Brain microvascular endothelial cell (primary cell): Measurements from ENCODE around the gene DNAL4.

Experiments used
- DNase-seq: peaks from one replicate; pipeline ENCODE4 v3.0.0-alpha.2; 2020
- H3K27ac ChIP-seq: fragments of 250-450 bp; sonication (Bioruptor Pico); 2 replicates; pipeline ENCODE4 v1.5.1; 2020; ENCODE audit warnings: mild to moderate bottlenecking, moderate library complexity
- H3K27me3 ChIP-seq: fragments of 250-450 bp; sonication (Bioruptor Pico); replicated peaks from 2 replicates; pipeline ENCODE4 v1.5.1; 2020; ENCODE audit warnings: mild to moderate bottlenecking
- H3K36me3 ChIP-seq: fragments of 250-450 bp; sonication (Bioruptor Pico); replicated peaks from 2 replicates; pipeline ENCODE4 v1.5.1; 2020; ENCODE audit warnings: mild to moderate bottlenecking
- H3K4me3 ChIP-seq: 2 replicates; pipeline ENCODE4 v1.5.1; 2011; ENCODE audit warnings: low read depth, mild to moderate bottlenecking, control low read depth, low read length, moderate library complexity
- in situ Hi-C: cut with HindIII; loops from 2 replicates; pipeline ENCODE4 v1.10.0; 2017; ENCODE audit warnings: low sequenced_read_pairs, low pct_ligation_motif_present
- TF ChIP-seq, protein P1 (sequence below): IDR thresholded peaks from 2 replicates; pipeline ENCODE4 v1.5.1; 2011; ENCODE audit warnings: low read depth, mild to moderate bottlenecking, moderate library complexity, low read length, control low read depth, inconsistent platforms; ENCODE audit errors: missing control alignments

DNAL4 gene

DNA sequence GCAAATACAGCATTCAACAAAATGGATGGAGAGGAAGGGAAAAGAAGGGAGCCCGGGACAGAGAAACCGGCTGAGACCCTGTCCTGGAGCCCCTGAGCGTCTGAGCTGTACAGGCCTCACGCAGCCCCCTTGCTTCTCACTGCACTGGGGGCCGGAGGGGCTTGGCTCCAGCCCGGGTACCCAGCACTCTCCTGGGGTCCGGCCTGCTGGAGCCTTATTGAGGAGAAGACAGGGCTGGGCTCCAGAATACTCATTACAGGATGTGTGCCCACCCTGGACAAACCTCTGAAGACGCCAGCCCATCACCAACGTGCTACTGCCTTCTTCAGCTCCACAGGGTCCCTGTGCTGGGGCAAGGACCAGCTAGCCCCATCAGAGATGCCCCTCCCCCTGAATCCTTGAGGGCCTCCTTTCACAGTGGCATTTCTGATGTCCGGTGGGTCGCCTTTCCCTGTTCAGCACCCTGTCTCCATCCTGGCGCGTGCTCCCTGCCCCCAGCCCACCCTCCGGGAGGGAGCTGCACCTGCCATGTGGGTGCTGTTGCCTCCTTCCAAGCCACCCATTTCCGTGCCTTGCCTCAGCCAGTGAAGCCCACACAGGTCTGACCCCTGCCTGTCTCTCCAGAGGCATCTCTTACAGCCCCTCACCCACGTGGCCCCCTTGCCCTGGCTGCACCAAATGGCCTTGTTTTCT, 23.5 kb downstream of the DNAL4 start:
- Histone ChIP-seq H3K36me3 (no peaks in the 10 kb centered on the region), H3K27me3 (no peaks in the 10 kb centered on the region), H3K4me3 (no peak overlapping the region), H3K27ac (no peak overlapping the region)
- TF ChIP-seq, protein P1, sequence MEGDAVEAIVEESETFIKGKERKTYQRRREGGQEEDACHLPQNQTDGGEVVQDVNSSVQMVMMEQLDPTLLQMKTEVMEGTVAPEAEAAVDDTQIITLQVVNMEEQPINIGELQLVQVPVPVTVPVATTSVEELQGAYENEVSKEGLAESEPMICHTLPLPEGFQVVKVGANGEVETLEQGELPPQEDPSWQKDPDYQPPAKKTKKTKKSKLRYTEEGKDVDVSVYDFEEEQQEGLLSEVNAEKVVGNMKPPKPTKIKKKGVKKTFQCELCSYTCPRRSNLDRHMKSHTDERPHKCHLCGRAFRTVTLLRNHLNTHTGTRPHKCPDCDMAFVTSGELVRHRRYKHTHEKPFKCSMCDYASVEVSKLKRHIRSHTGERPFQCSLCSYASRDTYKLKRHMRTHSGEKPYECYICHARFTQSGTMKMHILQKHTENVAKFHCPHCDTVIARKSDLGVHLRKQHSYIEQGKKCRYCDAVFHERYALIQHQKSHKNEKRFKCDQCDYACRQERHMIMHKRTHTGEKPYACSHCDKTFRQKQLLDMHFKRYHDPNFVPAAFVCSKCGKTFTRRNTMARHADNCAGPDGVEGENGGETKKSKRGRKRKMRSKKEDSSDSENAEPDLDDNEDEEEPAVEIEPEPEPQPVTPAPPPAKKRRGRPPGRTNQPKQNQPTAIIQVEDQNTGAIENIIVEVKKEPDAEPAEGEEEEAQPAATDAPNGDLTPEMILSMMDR, result no peak
- no peak for DNase-seq
- in situ Hi-C loops, result no loop called here

DNA sequence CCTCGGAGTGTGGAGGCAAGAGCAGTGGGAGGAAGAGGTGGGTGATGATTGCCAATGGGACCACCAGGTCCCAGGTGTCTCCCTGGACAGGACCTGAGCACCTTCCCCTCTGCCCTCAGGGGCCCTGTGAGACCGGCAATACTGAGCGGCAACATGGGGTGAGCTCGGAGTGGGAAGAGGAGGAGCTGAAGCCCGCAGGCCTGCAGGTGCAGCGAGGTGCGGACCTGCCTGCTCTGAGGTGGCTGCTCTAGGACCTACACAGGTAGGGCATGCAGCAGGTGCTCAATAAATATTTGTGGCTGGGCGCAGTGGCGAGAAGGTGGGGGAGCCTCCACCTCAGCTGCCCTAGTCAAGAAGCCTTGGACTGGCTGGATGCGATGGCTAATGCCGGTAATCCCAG, 25.9 kb downstream of the DNAL4 start:
- Histone ChIP-seq H3K36me3 (no peaks in the 10 kb centered on the region), H3K27ac (no peak overlapping the region), H3K27me3 (no peaks in the 10 kb centered on the region), H3K4me3 (no peak overlapping the region)
- DNase-seq, result no peak
- in situ Hi-C loops, result no loop called here
- TF ChIP-seq, protein P1, result no peak

DNA sequence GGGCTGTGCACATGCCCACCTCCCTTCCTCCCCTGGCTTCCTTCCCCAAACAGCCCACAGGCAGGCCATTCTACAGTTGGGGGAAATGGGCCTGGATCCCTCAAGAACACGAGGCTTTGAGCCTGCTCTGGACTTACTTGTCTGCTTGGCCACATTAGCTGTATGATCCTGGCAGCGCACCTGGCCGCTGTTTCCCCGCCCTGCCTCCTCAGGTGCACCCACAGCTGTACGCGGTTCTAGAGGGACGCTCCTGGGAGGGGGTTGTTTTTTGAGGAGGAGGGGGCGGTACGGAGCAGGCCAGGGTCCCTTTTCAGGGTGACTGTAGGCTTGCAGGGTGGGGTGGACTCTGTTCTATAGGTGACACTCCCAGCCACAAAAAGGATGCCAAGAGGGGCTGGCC, 26.6 kb downstream of the DNAL4 start:
- Histone ChIP-seq H3K27ac (no peak overlapping the region), H3K4me3 (no peak overlapping the region), H3K27me3 (no peaks in the 10 kb centered on the region), H3K36me3 (no peaks in the 10 kb centered on the region)
- TF ChIP-seq, protein P1, result no peak
- DNase-seq, result no peak
- in situ Hi-C loops, result no loop called here

DNA sequence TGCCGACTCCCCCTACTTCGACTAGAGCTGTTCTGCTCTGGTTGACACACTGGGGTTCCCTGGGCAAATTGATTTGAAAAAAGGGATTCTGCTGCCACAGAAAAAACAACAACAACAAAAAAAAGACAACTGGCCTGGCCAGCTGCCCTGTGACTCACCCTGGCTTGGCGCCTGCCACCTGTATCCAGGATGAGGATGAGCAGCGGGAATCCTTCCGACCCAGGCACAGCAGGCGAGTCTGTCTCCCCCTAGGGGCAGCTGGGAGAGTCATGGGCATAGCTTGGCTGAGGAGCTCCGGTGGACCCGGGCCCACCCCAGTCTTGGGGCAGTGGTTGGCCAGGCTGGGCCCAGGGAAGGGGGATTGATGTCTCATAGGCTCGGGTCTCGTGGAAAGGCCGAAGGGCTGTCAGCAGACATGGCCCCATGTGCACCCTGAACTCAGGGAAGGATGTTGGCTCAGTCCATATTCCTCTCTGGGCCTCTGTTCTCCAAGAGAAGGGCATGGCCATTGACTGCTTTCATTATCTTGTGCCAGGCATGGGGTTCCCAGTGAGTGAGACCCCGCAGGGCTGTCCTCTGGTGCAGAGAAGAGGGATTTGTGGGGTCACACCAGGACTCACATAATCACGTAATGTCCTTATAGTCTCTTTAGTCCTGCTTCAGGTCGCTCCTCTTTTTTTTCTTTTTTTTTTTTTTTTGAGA, 27.7 kb downstream of the DNAL4 start:
- Histone ChIP-seq H3K4me3 (no peak overlapping the region), H3K36me3 (no peaks in the 10 kb centered on the region), H3K27ac (no peak overlapping the region), H3K27me3 (no peaks in the 10 kb centered on the region)
- peak; percentile 42 for DNase-seq
- in situ Hi-C loops, result no loop called here
- TF ChIP-seq, protein P1, result peak; percentile 97

DNA sequence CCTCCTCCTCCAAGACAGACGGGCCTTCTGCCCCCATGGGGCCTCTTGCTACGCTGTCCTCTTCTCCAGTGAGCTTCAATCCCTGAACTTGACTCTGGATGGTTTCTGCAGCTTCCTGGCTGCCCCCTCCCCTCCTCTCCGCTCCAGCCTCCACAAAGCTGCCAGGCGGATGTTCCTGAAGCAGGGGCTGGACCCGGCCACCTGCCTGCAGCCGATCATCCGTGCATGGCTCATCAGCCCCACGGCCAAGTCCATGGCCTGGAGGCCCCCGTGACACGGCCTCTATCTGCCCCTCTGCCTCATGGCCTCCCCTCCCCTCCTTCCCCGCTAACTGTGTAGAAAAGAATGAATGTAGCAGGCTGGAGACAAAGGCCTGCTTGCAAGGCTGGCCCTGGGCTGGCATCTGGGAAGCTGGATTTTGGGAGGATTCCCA, 31.4 kb downstream of the DNAL4 start:
- in situ Hi-C loops, result no loop called here
- H3K27me3 ChIP-seq, result no peaks in the 10 kb centered on the region

More for the DNA sequence above, 31.4 kb downstream of the DNAL4 start:
- Histone ChIP-seq H3K27ac (no peak overlapping the region), H3K4me3 (no peak overlapping the region), H3K36me3 (no peaks in the 10 kb centered on the region)
- TF ChIP-seq, protein P1, result no peak
- DNase-seq, result no peak
